Measurements from ENCODE around the gene CRABP1. TPM values are rescaled to one million over a fixed set of nuclear protein-coding genes. Genes with fewer than 3 reads are reported as not detected.
"Not testable (repeated sequence)": the region's sequence is repeated elsewhere in the genome, so short reads cannot be mapped to it uniquely, and the experiment has no call there.

Gene CRABP1
- total RNA-seq, 2 donors from 2014 or later: 103 TPM

GRCh38 chr15:78372880-78373279 lies 32.7 kb downstream of the CRABP1 start:
- H3K27ac ChIP-seq (ENCODE audit: low read depth, low read length): no peak overlapping the region

GRCh38 chr15:78374436-78375393 lies 34.6 kb downstream of the CRABP1 start:
- Mint-ChIP-seq H3K27ac (peak overlapping the region; percentile 7), H3K27me3 (ENCODE audit: insufficient read depth) (peaks cover 5% of the 10 kb centered on the region), H3K4me3 (no peak overlapping the region), H3K4me1 (peaks cover 14% of the 10 kb centered on the region), H3K9me3 (no peaks in the 10 kb centered on the region), H3K36me3 (ENCODE audit: low read depth) (no peaks in the 10 kb centered on the region)
- peaks cover 3% of the 10 kb centered on the region for H3K4me1 ChIP-seq (ENCODE audit: control insufficient read depth, insufficient read depth, low read length)
- WGBS, 2 experiments (ENCODE audit: insufficient coverage in 1 of 2, insufficient read length in 1 of 2): 79 to 88% methylated on average over 9 to 14 of the region's 14 CpGs
- H3K9ac ChIP-seq (ENCODE audit: extremely low read depth, low read length, poor library complexity, severe bottlenecking): no peak overlapping the region
- DNase-seq: no peak
- H3K9me3 ChIP-seq (ENCODE audit: control insufficient read depth, low read length): no peaks in the 10 kb centered on the region
- TF ChIP-seq CTCF (conservative IDR thresholded peaks at IDR 0.05): no peak
- H3K27me3 ChIP-seq (ENCODE audit: control insufficient read depth, insufficient read depth, low read length, poor library complexity, severe bottlenecking): no peaks in the 10 kb centered on the region
- no peak overlapping the region for H3K27ac ChIP-seq (ENCODE audit: low read depth, low read length)
- H3K4me3 ChIP-seq (ENCODE audit: low read length): no peak overlapping the region
- H3K36me3 ChIP-seq (ENCODE audit: control insufficient read depth, insufficient read depth, low read length): no peaks in the 10 kb centered on the region

More at GRCh38 chr15:78372880-78373279, 32.7 kb downstream of the CRABP1 start:
- TF ChIP-seq CTCF (conservative IDR thresholded peaks at IDR 0.05): no peak
- no peak overlapping the region for H3K4me3 ChIP-seq (ENCODE audit: low read length)
- H3K9me3 ChIP-seq (ENCODE audit: control insufficient read depth, low read length): no peaks in the 10 kb centered on the region
- Mint-ChIP-seq H3K27ac (no peak overlapping the region), H3K9me3 (no peaks in the 10 kb centered on the region), H3K4me3 (no peak overlapping the region), H3K36me3 (ENCODE audit: low read depth) (no peaks in the 10 kb centered on the region), H3K4me1 (peaks cover 28% of the 10 kb centered on the region), H3K27me3 (ENCODE audit: insufficient read depth) (no peaks in the 10 kb centered on the region)
- H3K36me3 ChIP-seq (ENCODE audit: control insufficient read depth, insufficient read depth, low read length): no peaks in the 10 kb centered on the region
- DNase-seq: peak; percentile 68
- WGBS, 2 experiments (ENCODE audit: insufficient coverage in 1 of 2, insufficient read length in 1 of 2): 84 to 95% methylated on average over 4 to 5 of the region's 5 CpGs
- H3K9ac ChIP-seq (ENCODE audit: extremely low read depth, low read length, poor library complexity, severe bottlenecking): no peak overlapping the region
- H3K27me3 ChIP-seq (ENCODE audit: control insufficient read depth, insufficient read depth, low read length, poor library complexity, severe bottlenecking): no peaks in the 10 kb centered on the region
- peaks cover 14% of the 10 kb centered on the region for H3K4me1 ChIP-seq (ENCODE audit: control insufficient read depth, insufficient read depth, low read length)

GRCh38 chr15:78380143-78380542 lies 40.0 kb downstream of the CRABP1 start:
- not testable (repeated sequence) for H3K4me3 ChIP-seq (ENCODE audit: low read length); H3K27ac Mint-ChIP-seq; H3K9ac ChIP-seq (ENCODE audit: extremely low read depth, low read length, poor library complexity, severe bottlenecking); H3K9me3 ChIP-seq (ENCODE audit: control insufficient read depth, low read length); H3K4me1 ChIP-seq (ENCODE audit: control insufficient read depth, insufficient read depth, low read length); H3K27me3 Mint-ChIP-seq (ENCODE audit: insufficient read depth); H3K36me3 ChIP-seq (ENCODE audit: control insufficient read depth, insufficient read depth, low read length); DNase-seq; H3K36me3 Mint-ChIP-seq (ENCODE audit: low read depth); H3K27me3 ChIP-seq (ENCODE audit: control insufficient read depth, insufficient read depth, low read length, poor library complexity, severe bottlenecking); H3K4me1 Mint-ChIP-seq; H3K27ac ChIP-seq (ENCODE audit: low read depth, low read length); H3K4me3 Mint-ChIP-seq
- 100% methylated on average over 1 of the region's 1 CpG; no CpG with 5 or more reads in 1 of the 2 experiments for WGBS, 2 experiments (ENCODE audit: insufficient coverage in 1 of 2, insufficient read length in 1 of 2)
- H3K9me3 Mint-ChIP-seq: peaks cover 13% of the 10 kb centered on the region
